Measurements from ENCODE around the gene ERP27.
A peak's percentile ranks its signal among the peaks of the same experiment; 100 is the strongest.

The ERP27 gene

DNA sequence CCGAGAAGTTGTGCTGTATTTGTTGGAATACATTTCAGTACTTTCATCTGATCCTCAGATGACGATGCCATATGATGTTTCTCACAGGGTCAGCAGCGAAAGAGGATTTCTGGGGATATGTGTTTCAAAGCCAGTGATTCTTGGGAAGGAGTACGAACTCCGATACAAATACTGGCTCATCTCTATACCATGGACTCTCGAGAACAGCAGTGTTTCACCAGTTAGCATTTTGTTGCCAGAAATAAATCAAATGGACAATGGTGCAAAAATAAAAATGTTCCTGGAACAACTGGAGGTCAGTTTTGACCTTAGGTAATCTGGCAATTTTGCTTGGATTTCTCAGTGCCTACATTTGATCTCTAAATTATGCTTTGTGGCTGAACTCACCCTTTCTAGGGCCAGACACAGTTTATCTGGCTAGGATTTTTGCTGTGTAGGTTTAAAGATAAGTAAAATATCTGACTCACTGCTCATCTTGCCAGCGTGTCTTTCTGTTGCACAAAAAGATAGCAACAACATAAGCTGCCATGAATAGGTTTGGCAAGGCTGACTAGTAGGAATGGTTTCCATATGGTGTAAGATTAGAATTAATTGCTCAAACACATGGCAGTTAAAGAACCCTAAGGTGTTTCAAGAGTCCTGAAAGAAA, 41.7 kb downstream of the ERP27 start:
- no peak for DNase-seq

DNA sequence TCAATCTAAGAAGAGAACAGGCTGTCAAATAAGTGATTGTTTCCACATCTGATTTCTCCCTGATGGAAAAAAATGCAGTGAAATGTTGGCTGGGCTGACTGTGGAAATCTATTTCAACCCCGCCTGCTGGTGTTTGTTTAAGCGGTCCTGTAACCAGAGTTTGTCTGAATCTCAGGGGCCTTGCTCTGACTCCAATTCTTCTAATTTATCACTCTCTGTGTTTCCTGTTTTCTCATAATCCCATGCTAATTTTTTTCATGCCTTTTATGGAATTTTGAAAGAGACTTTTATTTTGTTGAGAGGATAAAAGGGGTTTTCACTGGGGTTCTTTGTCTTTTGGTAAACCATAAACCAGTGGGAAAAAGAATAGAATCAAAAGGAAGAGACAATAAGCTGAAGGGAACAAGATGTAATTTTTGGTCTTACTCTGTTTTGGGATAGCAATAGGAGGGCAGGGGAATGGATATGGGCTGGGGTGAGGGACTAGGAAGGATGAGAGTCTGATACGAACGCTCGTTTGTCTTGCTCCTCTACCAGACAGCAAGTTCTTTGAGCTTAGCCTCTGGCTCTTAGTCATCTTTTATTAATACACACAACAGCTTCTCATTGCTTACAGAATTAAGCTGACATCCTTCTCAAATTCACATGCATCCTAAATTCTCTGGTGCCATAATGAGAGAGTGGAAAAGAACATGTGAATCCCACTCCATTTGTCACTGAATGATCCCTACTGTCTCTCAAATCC, 44.7 kb downstream of the ERP27 start:
- DNase-seq, result no peak

GRCh38 chr12:14892726-14893505, 45.4 kb downstream of the ERP27 start:
- no peak for DNase-seq

DNA sequence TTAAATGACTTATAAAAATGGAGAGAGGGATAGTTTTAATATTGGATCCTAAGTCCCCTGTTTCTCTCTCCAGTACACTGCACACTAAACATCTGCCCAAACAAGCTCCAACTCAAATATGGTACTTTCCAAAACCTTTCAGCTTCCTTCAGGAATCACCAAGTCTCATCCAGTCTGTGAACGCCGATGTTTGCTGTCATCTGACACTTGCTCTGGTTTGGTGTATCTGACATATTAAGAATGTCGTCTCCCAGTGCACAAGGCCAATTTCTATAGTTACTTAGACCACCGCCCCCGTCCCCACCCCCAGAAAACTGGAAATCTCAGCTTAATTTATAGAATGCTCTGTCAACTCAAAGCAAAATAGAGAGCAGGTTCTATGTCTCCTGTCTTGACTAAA, 47.6 kb downstream of the ERP27 start:
- DNase-seq, result no peak

GRCh38 chr12:14886271-14886670, 52.1 kb downstream of the ERP27 start:
- DNase-seq, result no peak

- no peak for DNase-seq
Observed at GRCh38 chr12:14885718-14886221, 52.6 kb downstream of the ERP27 start, which contains the start of gene MGP. Gene MGP (minus strand): TSS chr12:14885854. CDS start chr12:14885791, 63 bp downstream.

DNA sequence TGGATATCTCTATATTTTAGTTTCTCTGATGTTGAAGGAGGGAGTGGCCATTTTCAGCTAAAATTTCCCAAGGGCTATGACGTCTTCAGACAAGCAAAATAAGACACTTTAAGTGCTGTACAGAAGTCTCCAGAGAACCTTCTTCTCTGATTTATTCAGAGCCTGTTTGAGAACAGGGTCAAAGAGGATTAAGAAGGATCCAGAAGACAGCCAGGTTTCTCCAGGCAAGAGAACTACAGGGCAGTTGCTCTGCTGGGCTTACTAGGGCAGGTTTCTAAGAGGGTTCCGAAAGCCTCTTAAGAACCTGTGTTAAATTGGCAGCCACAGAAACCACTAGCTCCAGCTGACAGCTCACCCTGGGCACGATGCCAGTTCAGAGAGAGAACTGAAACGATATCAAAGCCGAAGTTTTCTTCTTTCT, 53.9 kb downstream of the ERP27 start:
- peak; percentile 76 to 78 for DNase-seq

DNA sequence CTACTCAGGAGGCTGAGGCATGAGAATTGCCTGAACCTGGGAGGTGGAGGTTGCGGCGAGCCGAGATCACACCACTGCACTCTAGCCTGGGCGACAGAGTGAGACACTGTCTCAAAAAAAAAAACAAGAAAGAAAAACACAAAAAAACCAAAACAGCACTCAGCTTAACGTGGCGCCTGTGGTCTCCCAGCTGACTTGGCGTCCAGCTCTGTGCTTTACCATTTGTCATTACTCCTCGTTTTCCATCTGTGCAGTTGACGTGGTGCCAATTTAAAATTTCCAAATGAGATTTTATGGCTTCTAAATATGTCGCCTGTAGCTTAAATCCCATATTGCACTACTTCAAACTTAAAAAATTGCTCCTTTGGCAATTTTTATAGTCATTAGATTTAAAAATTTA, 54.7 kb downstream of the ERP27 start:
- DNase-seq, result no peak

- DNase-seq, result no peak
Observed at GRCh38 chr12:14880890-14881453, 57.4 kb downstream of the ERP27 start.

GRCh38 chr12:14879222-14879933, 59.0 kb downstream of the ERP27 start:
- no peak for DNase-seq

DNA sequence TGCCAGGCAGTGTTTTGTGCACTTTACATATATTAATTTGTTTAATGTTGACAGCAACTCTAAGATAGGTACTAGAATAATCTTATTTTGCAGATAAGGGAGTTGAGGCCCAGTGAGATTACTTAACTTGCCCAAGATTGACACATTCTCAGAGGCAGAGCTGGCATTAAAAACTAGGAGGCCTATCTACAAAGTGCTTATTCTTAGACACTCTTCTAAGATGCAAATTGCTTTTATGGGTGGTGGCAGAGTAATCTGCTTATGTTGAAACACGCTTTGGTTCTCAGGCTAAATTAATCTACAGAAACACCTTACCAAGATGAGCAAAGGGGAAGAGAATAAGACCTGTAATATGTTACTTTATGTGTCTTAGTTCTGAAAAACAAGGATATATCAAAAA, 59.8 kb downstream of the ERP27 start:
- DNase-seq, result no peak

- DNase-seq, result no peak
Observed at GRCh38 chr12:14876833-14877232, 61.5 kb downstream of the ERP27 start.

GRCh38 chr12:14874882-14875281, 63.5 kb downstream of the ERP27 start:
- no peak for DNase-seq

GRCh38 chr12:14873440-14874185, 64.7 kb downstream of the ERP27 start:
- DNase-seq, result no peak

GRCh38 chr12:14871886-14872285, 66.5 kb downstream of the ERP27 start:
- no peak for DNase-seq

GRCh38 chr12:14871247-14871646, 67.1 kb downstream of the ERP27 start:
- DNase-seq, result no peak

GRCh38 chr12:14868916-14869506, 69.3 kb downstream of the ERP27 start:
- DNase-seq, result no peak
